Natural killer cell treated with Interleukin-12 subunit alpha and Interleukin-12 subunit beta and Interleukin-15 and Interleukin-18, amount 100 ng/mL, for 72 hours (primary cell): ENCODE data around the gene NCMAP. TPM values are rescaled to one million over a fixed set of nuclear protein-coding genes. Genes with fewer than 3 reads are reported as not detected.

Source experiments
- ATAC-seq, 2 donors: fragments of 150-1000 bp; cut with Tn5 transposase in 1 of 2; sonication (Bioruptor Pico), chemical (Tn5 transposase) in 1 of 2; 2 replicates each; pipeline ENCODE4 v1.10.0; 2021
- DNase-seq: peaks from one replicate; pipeline ENCODE4 v3.0.0; 2022; ENCODE audit warnings: low spot score
- H3K27ac Mint-ChIP-seq, 2 donors: 1 replicate in 1 of 2; 2 replicates in 1 of 2; pipeline ENCODE4 v1.8.0; 2022; ENCODE audit warnings: mixed read lengths in 2 of 2, mild to moderate bottlenecking in 1 of 2, moderate library complexity in 1 of 2
- H3K27me3 Mint-ChIP-seq, 2 donors: 1 replicate in 1 of 2; 2 replicates in 1 of 2; pipeline ENCODE4 v1.8.0; 2022; ENCODE audit warnings: mixed read lengths in 2 of 2
- H3K36me3 Mint-ChIP-seq: one replicate; pipeline ENCODE4 v1.8.0; 2022; ENCODE audit warnings: mixed read lengths
- H3K4me1 Mint-ChIP-seq, 2 donors: 1 replicate in 1 of 2; 2 replicates in 1 of 2; pipeline ENCODE4 v1.8.0; 2022; ENCODE audit warnings: low read depth in 2 of 2, mixed read lengths in 2 of 2, mild to moderate bottlenecking in 1 of 2
- H3K4me3 Mint-ChIP-seq: one replicate; pipeline ENCODE4 v1.8.0; 2022; ENCODE audit warnings: mixed read lengths
- H3K9me3 Mint-ChIP-seq: 2 replicates; pipeline ENCODE4 v1.8.0; 2022; ENCODE audit warnings: mixed read lengths
- total RNA-seq, 2 donors: library from RNA; stranded (reverse); gene quantifications; one replicate each; pipeline ENCODE4 v1.2.3, GENCODE V29; 2022

NCMAP gene
- total RNA-seq, 2 donors from 2014 or later: not detected

DNA sequence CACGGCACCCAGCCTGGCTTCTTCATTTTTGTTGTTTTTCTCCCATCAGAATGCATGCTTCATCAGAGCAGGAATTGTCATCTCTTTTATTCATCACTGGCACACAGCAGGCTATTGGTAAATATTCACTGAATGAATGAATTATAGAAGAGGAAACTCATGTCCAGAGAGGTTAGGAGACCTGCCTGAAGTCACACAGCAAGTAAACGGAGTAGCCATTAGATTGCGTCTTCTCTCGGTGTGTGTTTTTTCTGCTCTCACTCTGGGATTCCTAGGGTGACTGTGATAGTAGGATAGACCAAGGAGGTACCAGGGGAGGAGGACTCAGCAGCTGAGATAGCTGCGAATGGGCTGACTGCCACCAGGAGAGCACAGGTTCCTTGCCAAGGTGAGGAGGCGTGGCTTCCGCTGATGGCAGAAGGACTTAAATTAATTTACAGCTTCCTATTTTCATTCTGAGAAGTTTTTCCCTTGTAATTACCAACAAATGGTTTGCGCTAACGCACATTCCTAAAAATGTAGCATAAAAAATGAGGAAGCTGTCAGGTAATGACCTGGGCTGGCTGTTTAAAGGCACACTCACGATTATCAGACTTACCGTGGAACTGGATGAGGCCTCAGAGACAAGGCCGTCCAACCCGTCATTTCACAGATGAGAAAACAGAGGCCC lies 4.5 kb upstream of the NCMAP start:
- Mint-ChIP-seq H3K36me3 (no peaks in the 10 kb centered on the region), H3K4me1 (peaks cover 0 to 3% of the 10 kb centered on the region in 2 donors), H3K27me3 (peaks cover 39 to 42% of the 10 kb centered on the region in 2 donors), H3K9me3 (no peaks in the 10 kb centered on the region), H3K4me3 (no peak overlapping the region), H3K27ac (no peak overlapping the region)
- no peak for DNase-seq
- ATAC-seq: no peak

- ATAC-seq (no peak), DNase-seq (no peak)
- Mint-ChIP-seq H3K27ac (no peak overlapping the region), H3K36me3 (no peaks in the 10 kb centered on the region), H3K4me3 (no peak overlapping the region), H3K4me1 (peaks cover 0 to 3% of the 10 kb centered on the region in 2 donors), H3K9me3 (no peaks in the 10 kb centered on the region), H3K27me3 (peaks cover 45% of the 10 kb centered on the region in 2 donors)
Measured at GRCh38 chr1:24551960-24552571, 3.8 kb upstream of the NCMAP start.

DNA sequence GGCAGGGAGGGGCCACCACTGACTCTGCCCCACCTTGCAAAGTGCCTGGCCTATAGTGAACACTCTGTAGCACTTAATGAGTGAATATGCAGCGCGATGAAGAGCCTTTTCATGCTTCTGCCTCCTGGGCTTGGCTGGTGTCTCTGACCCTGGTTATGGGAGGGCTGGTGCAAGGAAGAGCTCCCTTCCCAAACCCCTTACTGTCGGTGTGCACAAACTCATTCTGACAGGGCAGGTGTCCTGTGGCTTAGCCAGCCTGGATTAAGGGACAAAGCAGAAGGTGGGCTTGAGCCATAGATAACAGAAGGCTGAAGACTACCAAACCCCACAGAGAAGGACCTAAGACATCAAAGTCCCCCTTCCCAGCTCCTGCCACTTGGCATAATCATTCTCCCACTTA lies 2.0 kb upstream of the NCMAP start:
- Mint-ChIP-seq H3K27ac (no peak overlapping the region), H3K4me3 (no peak overlapping the region), H3K9me3 (no peaks in the 10 kb centered on the region), H3K36me3 (no peaks in the 10 kb centered on the region), H3K27me3 (peaks cover 39 to 41% of the 10 kb centered on the region in 2 donors), H3K4me1 (peaks cover 0 to 3% of the 10 kb centered on the region in 2 donors)
- no peak for DNase-seq
- ATAC-seq: no peak

GRCh38 chr1:24554714-24555113 lies 1.2 kb upstream of the NCMAP start:
- Mint-ChIP-seq H3K4me1 (peaks cover 0 to 3% of the 10 kb centered on the region in 2 donors), H3K9me3 (no peaks in the 10 kb centered on the region), H3K27ac (no peak overlapping the region), H3K27me3 (peaks cover 36 to 41% of the 10 kb centered on the region in 2 donors), H3K36me3 (no peaks in the 10 kb centered on the region), H3K4me3 (no peak overlapping the region)
- ATAC-seq (no peak), DNase-seq (no peak)

GRCh38 chr1:24556414-24556795 lies 518 bp downstream of the NCMAP start:
- H3K4me3 Mint-ChIP-seq: no peak overlapping the region
- no peak for ATAC-seq
- H3K27ac Mint-ChIP-seq: no peak overlapping the region
- no peaks in the 10 kb centered on the region for H3K9me3 Mint-ChIP-seq
- H3K4me1 Mint-ChIP-seq: peaks cover 0 to 3% of the 10 kb centered on the region in 2 donors
- no peaks in the 10 kb centered on the region for H3K36me3 Mint-ChIP-seq
- no peak for DNase-seq
- H3K27me3 Mint-ChIP-seq: peaks cover 34 to 37% of the 10 kb centered on the region in 2 donors

- no peaks in the 10 kb centered on the region for H3K36me3 Mint-ChIP-seq
- no peak for ATAC-seq
- peaks cover 32 to 38% of the 10 kb centered on the region in 2 donors for H3K27me3 Mint-ChIP-seq
- no peak overlapping the region for H3K4me3 Mint-ChIP-seq
- H3K9me3 Mint-ChIP-seq: no peaks in the 10 kb centered on the region
- no peak overlapping the region for H3K27ac Mint-ChIP-seq
- no peak for DNase-seq
- H3K4me1 Mint-ChIP-seq: peaks cover 0 to 3% of the 10 kb centered on the region in 2 donors
Measured at GRCh38 chr1:24557220-24557619, 1.3 kb downstream of the NCMAP start.

- Mint-ChIP-seq H3K27ac (no peak overlapping the region), H3K4me1 (peaks cover 0 to 3% of the 10 kb centered on the region in 2 donors), H3K27me3 (peaks cover 31 to 40% of the 10 kb centered on the region in 2 donors), H3K4me3 (no peak overlapping the region), H3K9me3 (no peaks in the 10 kb centered on the region), H3K36me3 (no peaks in the 10 kb centered on the region)
- no peak for ATAC-seq
- DNase-seq: no peak
Measured at GRCh38 chr1:24557711-24558131, 1.8 kb downstream of the NCMAP start.

GRCh38 chr1:24558455-24558854 lies 2.6 kb downstream of the NCMAP start:
- no peak for DNase-seq
- no peak for ATAC-seq
- H3K4me1 Mint-ChIP-seq: peaks cover 0 to 3% of the 10 kb centered on the region in 2 donors
- no peak overlapping the region for H3K27ac Mint-ChIP-seq
- no peaks in the 10 kb centered on the region for H3K9me3 Mint-ChIP-seq
- H3K27me3 Mint-ChIP-seq: peaks cover 32 to 43% of the 10 kb centered on the region in 2 donors
- H3K36me3 Mint-ChIP-seq: no peaks in the 10 kb centered on the region
- H3K4me3 Mint-ChIP-seq: no peak overlapping the region

- peaks cover 28 to 36% of the 10 kb centered on the region in 2 donors for H3K27me3 Mint-ChIP-seq
- H3K4me3 Mint-ChIP-seq: no peak overlapping the region
- DNase-seq (no peak), ATAC-seq (no peak)
- peaks cover 0 to 3% of the 10 kb centered on the region in 2 donors for H3K4me1 Mint-ChIP-seq
- H3K27ac Mint-ChIP-seq: no peak overlapping the region
- H3K36me3 Mint-ChIP-seq: no peaks in the 10 kb centered on the region
- H3K9me3 Mint-ChIP-seq: no peaks in the 10 kb centered on the region
Measured at GRCh38 chr1:24558902-24559791, 3.3 kb downstream of the NCMAP start.

DNA sequence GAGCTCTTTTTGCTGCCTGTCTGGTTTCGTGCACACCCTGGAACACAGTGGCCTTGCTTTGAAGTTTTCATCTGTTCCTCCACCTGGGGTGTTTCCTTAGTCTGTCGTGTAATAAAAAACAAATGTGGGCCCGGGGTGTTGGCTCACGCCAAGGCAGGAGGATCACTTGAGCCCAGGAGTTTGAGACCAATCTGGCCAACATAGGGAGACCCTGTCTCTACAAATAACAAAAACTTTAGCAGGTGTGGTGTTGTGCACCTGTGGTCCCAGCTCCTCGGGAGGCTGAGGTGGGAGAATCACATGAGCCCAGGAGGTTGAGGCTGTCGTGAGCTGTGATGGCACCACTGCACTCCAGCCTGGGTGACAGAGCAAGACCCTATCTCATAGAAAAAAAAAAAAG lies 4.5 kb downstream of the NCMAP start:
- Mint-ChIP-seq H3K4me1 (peaks cover 0 to 3% of the 10 kb centered on the region in 2 donors), H3K27ac (no peak overlapping the region)

DNA sequence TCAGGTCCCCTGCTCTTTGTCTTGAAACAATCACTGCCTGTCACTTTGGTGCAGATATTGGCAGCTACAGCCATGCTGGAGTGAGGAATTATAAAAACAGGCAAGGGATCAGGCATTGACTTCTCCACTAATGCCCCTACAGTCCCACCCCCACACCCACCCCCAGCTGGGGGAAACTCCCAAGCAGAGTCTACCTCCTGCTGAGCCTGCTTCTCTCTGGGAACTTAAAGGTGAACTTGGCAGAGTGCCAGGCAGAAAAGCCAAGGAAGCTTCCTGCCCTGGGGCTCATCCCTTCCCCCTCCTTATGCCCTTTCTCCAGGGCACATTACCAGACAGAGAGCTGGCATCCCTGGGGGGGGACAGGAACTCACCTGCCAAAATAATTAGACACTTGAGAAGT lies 6.7 kb downstream of the NCMAP start:
- ATAC-seq (no peak), DNase-seq (no peak)
- H3K4me1 Mint-ChIP-seq: no peaks in the 10 kb centered on the region
- H3K36me3 Mint-ChIP-seq: no peaks in the 10 kb centered on the region
- H3K27ac Mint-ChIP-seq: no peak overlapping the region
- no peaks in the 10 kb centered on the region for H3K9me3 Mint-ChIP-seq
- H3K4me3 Mint-ChIP-seq: no peak overlapping the region
- peaks cover 15 to 21% of the 10 kb centered on the region in 2 donors for H3K27me3 Mint-ChIP-seq

More for the DNA sequence above, 4.5 kb downstream of the NCMAP start:
- H3K9me3 Mint-ChIP-seq: no peaks in the 10 kb centered on the region
- no peak for ATAC-seq
- peaks cover 24 to 29% of the 10 kb centered on the region in 2 donors for H3K27me3 Mint-ChIP-seq
- no peak for DNase-seq
- no peaks in the 10 kb centered on the region for H3K36me3 Mint-ChIP-seq
- no peak overlapping the region for H3K4me3 Mint-ChIP-seq

- Mint-ChIP-seq H3K36me3 (no peaks in the 10 kb centered on the region), H3K27ac (no peak overlapping the region), H3K4me3 (no peak overlapping the region), H3K4me1 (no peaks in the 10 kb centered on the region), H3K27me3 (peaks cover 15 to 16% of the 10 kb centered on the region in 2 donors), H3K9me3 (no peaks in the 10 kb centered on the region)
- ATAC-seq: no peak
- no peak for DNase-seq
Measured at GRCh38 chr1:24564695-24565094, 8.8 kb downstream of the NCMAP start.

GRCh38 chr1:24566236-24566867 lies 10.5 kb downstream of the NCMAP start:
- DNase-seq (no peak), ATAC-seq (no peak)
- Mint-ChIP-seq H3K4me1 (no peaks in the 10 kb centered on the region), H3K27me3 (peaks cover 15% of the 10 kb centered on the region in 2 donors), H3K27ac (no peak overlapping the region), H3K9me3 (no peaks in the 10 kb centered on the region), H3K4me3 (no peak overlapping the region), H3K36me3 (no peaks in the 10 kb centered on the region)
